PC-3 (cell line): Measurements from ENCODE around the gene CACNA1C. TPM values are rescaled to one million over a fixed set of nuclear protein-coding genes. Genes with fewer than 3 reads are reported as not detected.
"Not testable (repeated sequence)": the region's sequence is repeated elsewhere in the genome, so short reads cannot be mapped to it uniquely, and the experiment has no call there.

ENCODE experiments used
- ATAC-seq: fragments of 200-7000 bp; cut with Tn5 transposase; 2 replicates; pipeline ENCODE4 v1.9.1; 2020; ENCODE audit warnings: mild to moderate bottlenecking, moderate library complexity
- BruUV-seq: library from RNA; stranded (reverse); fragments of 400-500 nt; replicated peaks from 2 replicates; lab custom pipeline; 2021; lab: Mats Ljungman, UMichigan
- CTCF ChIA-PET: fragments of 300-600 bp; sonication (Branson Sonifier 250); formaldehyde crosslinking; loops from one replicate; lab custom pipeline; 2022; ENCODE audit warnings: antibody characterized with exemption; lab: Charles Lee
- POLR2A ChIA-PET: fragments of 300-600 bp; sonication (Branson Sonifier 250); formaldehyde crosslinking; loops from one replicate; lab custom pipeline; 2022; ENCODE audit warnings: antibody characterized with exemption; ENCODE audit not compliant: unreplicated experiment; lab: Charles Lee
- DNase-seq: peaks from one replicate; pipeline ENCODE4 v3.0.0-alpha.2; 2015
- H2AFZ ChIP-seq: fragments of 300-600 bp; sonication (generic); 2 replicates; pipeline ENCODE4 v1.6.0; 2016; ENCODE audit warnings: antibody characterized with exemption, low read length
- H3F3A ChIP-seq: fragments of 300-600 bp; sonication (generic); one replicate; pipeline ENCODE4 v1.6.0; 2017; ENCODE audit warnings: antibody characterized with exemption, low read length, control low read depth, mild to moderate bottlenecking; ENCODE audit not compliant: unreplicated experiment
- H3K27ac ChIP-seq: fragments of 300-600 bp; sonication (generic); 2 replicates; pipeline ENCODE4 v1.5.1; 2016; ENCODE audit warnings: mild to moderate bottlenecking, low read length
- H3K27me3 ChIP-seq: fragments of 300-600 bp; sonication (generic); 2 replicates; pipeline ENCODE4 v1.6.1; 2016; ENCODE audit warnings: low read length, mixed read lengths
- H3K36me3 ChIP-seq: fragments of 300-600 bp; sonication (generic); 2 replicates; pipeline ENCODE4 v1.6.1; 2016; ENCODE audit warnings: low read depth, mixed run types, low read length, mixed read lengths
- H3K4me1 ChIP-seq: fragments of 300-600 bp; sonication (generic); 2 replicates; pipeline ENCODE4 v1.5.1; 2016; ENCODE audit warnings: low read length; ENCODE audit not compliant: insufficient read depth
- H3K4me2 ChIP-seq: fragments of 300-600 bp; sonication (generic); 2 replicates; pipeline ENCODE4 v1.6.0; 2016; ENCODE audit warnings: low read length
- H3K4me3 ChIP-seq: fragments of 300-600 bp; sonication (generic); 2 replicates; pipeline ENCODE4 v1.5.1; 2016; ENCODE audit warnings: mild to moderate bottlenecking, low read length, mixed read lengths
- H3K79me2 ChIP-seq: fragments of 300-600 bp; sonication (generic); 2 replicates; pipeline ENCODE4 v1.6.1; 2017; ENCODE audit warnings: low read length, mixed read lengths
- H3K9ac ChIP-seq: fragments of 300-600 bp; sonication (generic); 2 replicates; pipeline ENCODE4 v1.6.0; 2016; ENCODE audit warnings: mild to moderate bottlenecking, low read length
- H3K9me2 ChIP-seq: fragments of 300-600 bp; sonication (generic); replicated peaks from 2 replicates; pipeline ENCODE4 v1.6.1; 2016; ENCODE audit warnings: mixed run types, low read length, mixed read lengths
- H3K9me3 ChIP-seq: fragments of 300-600 bp; sonication (generic); 2 replicates; pipeline ENCODE4 v1.6.1; 2016; ENCODE audit warnings: low read length, mixed read lengths
- H4K20me1 ChIP-seq: fragments of 300-600 bp; sonication (generic); 2 replicates; pipeline ENCODE4 v1.6.1; 2016; ENCODE audit warnings: low read length, mixed read lengths
- CTCF ChIP-seq: fragments of 300-600 bp; sonication (generic); conservative IDR thresholded peaks from 2 replicates; pipeline ENCODE4 v1.5.1; 2017; ENCODE audit warnings: antibody characterized with exemption, low read depth, mild to moderate bottlenecking, low read length
- EZH2 ChIP-seq: fragments of 300-600 bp; sonication (generic); IDR thresholded peaks from one replicate; pipeline ENCODE4 v1.6.1; 2017; ENCODE audit warnings: antibody characterized with exemption, mild to moderate bottlenecking, low read length; ENCODE audit not compliant: unreplicated experiment
- EZH2phosphoT487 ChIP-seq: fragments of 300-600 bp; sonication (generic); IDR thresholded peaks from 2 replicates; pipeline ENCODE4 v1.6.1; 2018; ENCODE audit warnings: mild to moderate bottlenecking, antibody characterized with exemption, low read length, borderline replicate concordance
- intact Hi-C: fragments of 100-400 bp; cut with micrococcal nuclease; formaldehyde crosslinking; loops from 2 replicates; pipeline ENCODE4 v1.9.0; 2023
- total RNA-seq: library from RNA; depleted of rRNA; stranded (reverse); fragments of >200 nt; gene quantifications from 2 replicates; pipeline ENCODE4 v1.2.3, GENCODE V29; 2014

CACNA1C gene
- total RNA-seq, 1 experiment from 2014 or later = not detected

DNA sequence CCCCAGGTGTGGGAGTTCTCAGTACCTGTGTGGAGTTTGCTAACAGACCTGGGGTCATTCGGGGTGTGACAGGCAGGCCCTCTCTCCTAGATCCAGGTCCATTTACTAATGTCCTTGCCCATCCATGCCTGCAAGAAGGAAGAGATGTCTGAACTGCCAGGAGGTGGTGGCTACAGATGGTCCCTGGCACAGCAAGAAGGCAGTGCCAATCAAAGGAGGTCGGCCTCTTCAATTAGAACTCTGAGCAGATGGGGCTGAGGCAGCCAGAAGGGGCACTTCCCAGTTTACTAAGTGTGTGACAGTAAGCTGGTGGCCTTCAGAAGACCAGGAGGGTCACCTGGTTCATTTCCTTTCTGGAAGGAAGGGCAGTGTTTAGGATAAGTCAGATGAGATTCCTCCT, 202.5 kb downstream of the CACNA1C start:
- no peaks in the 10 kb centered on the region for H3F3A ChIP-seq
- TF ChIP-seq EZH2phosphoT487 = no peak
- no peak for TF ChIP-seq EZH2
- no peak for TF ChIP-seq CTCF
- intact Hi-C loops = no loop called here
- no peak for ATAC-seq
- no peaks in the 10 kb centered on the region for H3K4me1 ChIP-seq
- no peaks in the 10 kb centered on the region for H4K20me1 ChIP-seq
- no peaks in the 10 kb centered on the region for H3K36me3 ChIP-seq
- no peak overlapping the region for H3K4me2 ChIP-seq
- no peaks in the 10 kb centered on the region for H3K9me2 ChIP-seq
- no peak overlapping the region for H3K9ac ChIP-seq
- no peaks in the 10 kb centered on the region for H3K9me3 ChIP-seq
- DNase-seq = no peak
- no peaks in the 10 kb centered on the region for H3K79me2 ChIP-seq
- no peak overlapping the region for H3K4me3 ChIP-seq
- no TSS peak for BruUV-seq
- H2AFZ ChIP-seq = no peak overlapping the region
- POLR2A ChIA-PET = no interaction called here
- CTCF ChIA-PET = no interaction called here
- H3K27ac ChIP-seq = no peak overlapping the region
- peaks cover 26% of the 10 kb centered on the region for H3K27me3 ChIP-seq

GRCh38 chr12:2255731-2256130, 202.9 kb downstream of the CACNA1C start:
- ATAC-seq, POLR2A ChIA-PET, intact Hi-C loops, H4K20me1 ChIP-seq, DNase-seq, H3K4me2 ChIP-seq, H3K9ac ChIP-seq, H3K4me1 ChIP-seq, CTCF ChIA-PET, H3K9me3 ChIP-seq, H3F3A ChIP-seq, BruUV-seq, H3K27ac ChIP-seq, H3K79me2 ChIP-seq, H3K36me3 ChIP-seq, H3K4me3 ChIP-seq, H3K9me2 ChIP-seq, H2AFZ ChIP-seq: not testable (repeated sequence)
- peaks cover 26% of the 10 kb centered on the region for H3K27me3 ChIP-seq

GRCh38 chr12:2256453-2256852, 203.7 kb downstream of the CACNA1C start:
- H3F3A ChIP-seq = no peaks in the 10 kb centered on the region
- no peak overlapping the region for H3K27ac ChIP-seq
- ChIA-PET POLR2A (no interaction called here), CTCF (no interaction called here)
- BruUV-seq = no TSS peak
- H4K20me1 ChIP-seq = no peaks in the 10 kb centered on the region
- DNase-seq (no peak), ATAC-seq (no peak)
- no peaks in the 10 kb centered on the region for H3K4me1 ChIP-seq
- H3K9me3 ChIP-seq = no peaks in the 10 kb centered on the region
- no peaks in the 10 kb centered on the region for H3K9me2 ChIP-seq
- intact Hi-C loops = no loop called here
- H3K27me3 ChIP-seq = peaks cover 26% of the 10 kb centered on the region
- no peaks in the 10 kb centered on the region for H3K79me2 ChIP-seq
- TF ChIP-seq EZH2phosphoT487 (no peak), CTCF (no peak), EZH2 (no peak)
- H2AFZ ChIP-seq = no peak overlapping the region
- no peak overlapping the region for H3K4me2 ChIP-seq
- no peak overlapping the region for H3K4me3 ChIP-seq
- no peak overlapping the region for H3K9ac ChIP-seq
- H3K36me3 ChIP-seq = no peaks in the 10 kb centered on the region
